ENCODE measurements around the gene CCR9.

DNA sequence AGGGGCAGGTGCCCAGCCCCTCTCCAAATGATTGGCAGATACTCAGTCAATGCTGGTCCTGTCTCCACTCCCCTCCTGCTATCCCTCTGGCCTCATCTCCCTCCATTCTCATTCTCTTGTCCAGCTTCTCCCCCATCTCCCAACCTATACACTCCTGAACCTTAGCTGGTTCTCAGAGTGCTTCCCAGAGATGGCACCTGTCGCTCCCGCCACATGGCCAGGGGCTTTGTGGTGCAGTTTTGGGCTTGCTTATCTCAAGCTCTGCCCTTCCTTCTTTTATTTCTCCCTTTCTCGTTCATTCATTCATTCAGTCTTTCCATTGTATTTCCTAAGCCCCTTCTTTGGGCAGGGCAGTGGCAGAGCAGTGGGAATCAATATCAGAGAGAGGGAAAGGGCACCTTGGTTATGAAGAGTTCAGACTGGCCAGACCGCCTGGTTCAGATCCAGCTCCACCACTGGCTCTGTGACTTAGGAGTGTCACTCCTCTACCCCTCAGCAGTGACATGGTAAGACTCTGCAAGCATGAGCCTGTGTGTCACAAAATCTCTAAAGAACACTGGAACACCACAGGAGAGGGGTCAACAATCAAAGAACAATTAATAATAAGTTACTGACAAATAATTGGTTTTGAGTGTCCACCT is 36.7 kb downstream of the CCR9 start:
- TF ChIP-seq EZH2 (IDR thresholded peaks at IDR 0.05), result no peak
- TF ChIP-seq POLR2AphosphoS5 (IDR thresholded peaks at IDR 0.05; ENCODE audit: low read depth, low read length), result no peak
- no peak for TF ChIP-seq POLR2A (IDR thresholded peaks at IDR 0.05; ENCODE audit: borderline replicate concordance, extremely low read depth, insufficient read depth, insufficient read length)
- no peak for TF ChIP-seq CTCF (IDR thresholded peaks at IDR 0.05 in 2 of 3, conservative IDR thresholded peaks at IDR 0.05 in 1 of 3; ENCODE audit: borderline replicate concordance in 1 of 3, insufficient read depth in 1 of 3, low read depth in 2 of 3, low read length in 2 of 3)
- no peak for TF ChIP-seq SIN3A (IDR thresholded peaks at IDR 0.05; ENCODE audit: low read depth)
- TF ChIP-seq YY1 (IDR thresholded peaks at IDR 0.05; ENCODE audit: extremely low read depth, insufficient replicate concordance, low read depth, low read length), result no peak

Measured in HCT116 (cell line).